A549 (cell line): ENCODE data around the gene OSBPL3. TPM values are rescaled to one million over a fixed set of nuclear protein-coding genes. Genes with fewer than 3 reads are reported as not detected.
A peak's percentile ranks its signal among the peaks of the same experiment; 100 is the strongest.

ENCODE experiments used
- ATAC-seq, 2 experiments: fragments of 200-7000 bp in 1 of 2; fragments of >200 bp in 1 of 2; cut with Nextera tagmentation in 1 of 2; cut with Tn5 transposase in 1 of 2; 3 replicates each; pipeline versions ENCODE4 v1.8.0 to v1.9.1; 2018 to 2020; ENCODE audit warnings: mild to moderate bottlenecking in 1 of 2, moderate library complexity in 1 of 2
- CTCF ChIA-PET: fragments of 300-600 bp; sonication (Branson Sonifier 250); formaldehyde crosslinking; extraction: SDS; loops from one replicate; lab custom pipeline; 2021; ENCODE audit warnings: antibody characterized with exemption, inconsistent platforms; lab: Yijun Ruan, JAX
- POLR2A ChIA-PET: fragments of 350-600 bp; formaldehyde crosslinking; extraction: SDS; loops from one replicate; lab custom pipeline; 2021; ENCODE audit warnings: antibody characterized with exemption, inconsistent platforms; lab: Yijun Ruan, JAX
- DNase-seq, 2 experiments: peaks; one replicate each; pipeline versions ENCODE4 v3.0.0 to v3.0.0-alpha.2; 2011 to 2016; ENCODE audit warnings: low read depth in 1 of 2, low spot score in 1 of 2
- FAIRE-seq: peaks from 2 replicates; lab custom pipeline; 2011; peaks lifted over from hg19 to GRCh38; lab: Jason Lieb, UNC
- H3K27ac ChIP-seq, 2 experiments: fragments of >200 bp; sonication (Bioruptor Twin); formaldehyde crosslinking; 3 replicates each; pipeline ENCODE4 v1.5.1; 2016 to 2017
- H3K4me1 ChIP-seq: fragments of >200 bp; sonication (Bioruptor Twin); formaldehyde crosslinking; 3 replicates; pipeline ENCODE4 v1.6.1; 2016
- H3K4me2 ChIP-seq: fragments of >200 bp; sonication (Bioruptor Twin); formaldehyde crosslinking; 3 replicates; pipeline ENCODE4 v1.6.1; 2016
- H3K4me3 ChIP-seq: fragments of >200 bp; sonication (Bioruptor Twin); formaldehyde crosslinking; 3 replicates; pipeline ENCODE4 v1.5.1; 2016
- H3K9me3 ChIP-seq: fragments of >200 bp; sonication (Bioruptor Twin); formaldehyde crosslinking; 3 replicates; pipeline ENCODE4 v1.6.1; 2016
- BHLHE40 ChIP-seq: IDR thresholded peaks from 2 replicates; pipeline ENCODE4 v1.6.1; 2012; ENCODE audit warnings: low read depth, low read length, inconsistent platforms
- CBX8 ChIP-seq: fragments of 200-600 bp; sonication (generic); IDR thresholded peaks from 2 replicates; pipeline ENCODE4 v1.6.1; 2016
- CEBPB ChIP-seq, 2 experiments: fragments of >200 bp in 1 of 2; sonication (Bioruptor Twin) in 1 of 2; formaldehyde crosslinking in 1 of 2; IDR thresholded peaks; 2 replicates each; pipeline ENCODE4 v1.6.1; 2012 to 2016
- CHD2 ChIP-seq: fragments of 150-350 bp; IDR thresholded peaks from 2 replicates; pipeline ENCODE4 v1.6.1; 2014; ENCODE audit warnings: low read length; ENCODE audit not compliant: partially characterized antibody
- EHMT2 ChIP-seq: fragments of 200-600 bp; sonication (generic); IDR thresholded peaks from 2 replicates; pipeline ENCODE4 v1.6.1; 2016; ENCODE audit warnings: antibody characterized with exemption, low read depth, mild to moderate bottlenecking, moderate library complexity
- ESRRA ChIP-seq: fragments of 150-350 bp; IDR thresholded peaks from 2 replicates; pipeline ENCODE4 v1.6.1; 2014; ENCODE audit warnings: mild to moderate bottlenecking, low read length, borderline replicate concordance
- HDAC2 ChIP-seq: fragments of 200-600 bp; sonication (generic); IDR thresholded peaks from 2 replicates; pipeline ENCODE4 v1.6.1; 2016
- HOXA7 ChIP-seq: fragments of 250-450 bp; sonication (Bioruptor Pico); IDR thresholded peaks from 2 replicates; pipeline ENCODE4 v1.5.0; 2020; ENCODE audit warnings: mild to moderate bottlenecking, moderate library complexity
- KDM5A ChIP-seq: fragments of 200-600 bp; sonication (generic); IDR thresholded peaks from 2 replicates; pipeline ENCODE4 v1.6.1; 2016; ENCODE audit warnings: antibody characterized with exemption, mild to moderate bottlenecking
- MAFK ChIP-seq: fragments of 450-650 bp; IDR thresholded peaks from 2 replicates; pipeline ENCODE4 v1.6.1; 2014; ENCODE audit not compliant: partially characterized antibody
- MAZ ChIP-seq: fragments of 150-350 bp; IDR thresholded peaks from 2 replicates; pipeline ENCODE4 v1.6.1; 2014; ENCODE audit warnings: antibody characterized with exemption, low read depth, low read length, borderline replicate concordance
- MYC ChIP-seq: IDR thresholded peaks from 2 replicates; pipeline ENCODE4 v1.6.1; 2012; ENCODE audit warnings: mild to moderate bottlenecking, inconsistent platforms, low read length, improper control_type of control experiment, borderline replicate concordance
- NR3C1 ChIP-seq: fragments of >200 bp; sonication (Bioruptor Twin); formaldehyde crosslinking; IDR thresholded peaks from 3 replicates; pipeline ENCODE4 v1.6.1; 2017
- POLR2AphosphoS2 ChIP-seq: conservative IDR thresholded peaks from 2 replicates; pipeline ENCODE4 v1.6.1; 2012; ENCODE audit warnings: low read length, improper control_type of control experiment, inconsistent platforms
- RAD21 ChIP-seq, 2 experiments: fragments of >200 bp in 1 of 2; sonication (Bioruptor Twin) in 1 of 2; formaldehyde crosslinking in 1 of 2; IDR thresholded peaks in 1 of 2; conservative IDR thresholded peaks in 1 of 2; 2 replicates in 1 of 2; 3 replicates in 1 of 2; pipeline ENCODE4 v1.6.1; 2012 to 2018; ENCODE audit warnings: inconsistent platforms in 1 of 2
- REST ChIP-seq: fragments of 200-600 bp; sonication (generic); IDR thresholded peaks from 2 replicates; pipeline ENCODE4 v1.6.1; 2016; ENCODE audit warnings: antibody characterized with exemption, mild to moderate bottlenecking, moderate library complexity
- RNF2 ChIP-seq: fragments of 200-600 bp; sonication (generic); IDR thresholded peaks from 2 replicates; pipeline ENCODE4 v1.6.1; 2016; ENCODE audit warnings: low read depth, mild to moderate bottlenecking, antibody characterized with exemption, moderate library complexity, borderline replicate concordance
- SMC3 ChIP-seq: fragments of >200 bp; sonication (Bioruptor Twin); formaldehyde crosslinking; IDR thresholded peaks from 3 replicates; pipeline ENCODE4 v1.6.1; 2018; ENCODE audit warnings: inconsistent platforms
- SREBF2 ChIP-seq: fragments of 450-650 bp; IDR thresholded peaks from 2 replicates; pipeline ENCODE4 v1.6.1; 2014; ENCODE audit warnings: mild to moderate bottlenecking, moderate library complexity
- WGBS: methylation state at CpG from one replicate; pipeline ENCODE4 v1.1.6; 2017; ENCODE audit errors: missing lambda C conversion rate; 5-methylcytosine and 5-hydroxymethylcytosine counted together
- polyA plus RNA-seq, 4 experiments: library from polyadenylated mRNA; depleted of rRNA in 3 of 4; stranded (reverse); fragments of >200 nt; fragmentation: RNase III in 1 of 4; extraction: RNeasy Plus Mini Kit Qiagen cat#74134 plus additional on column Dnase treatment in 1 of 4; gene quantifications; 2 replicates in 3 of 4; 3 replicates in 1 of 4; pipeline ENCODE4 v1.2.3, GENCODE V29; 2011 to 2017
- TF ChIP-seq, protein P1 (sequence below): IDR thresholded peaks from 2 replicates; pipeline ENCODE4 v1.6.1; 2012
- TF ChIP-seq, protein P2 (sequence below): fragments of >200 bp; sonication (Bioruptor Twin); formaldehyde crosslinking; IDR thresholded peaks from 3 replicates; pipeline ENCODE4 v1.5.1; 2016
- TF ChIP-seq, protein P3 (sequence below): fragments of >200 bp; sonication (Bioruptor Twin); formaldehyde crosslinking; IDR thresholded peaks from 2 replicates; pipeline ENCODE4 v1.6.1; 2016
- TF ChIP-seq, protein P4 (sequence below): IDR thresholded peaks from 2 replicates; pipeline ENCODE4 v1.6.1; 2012
- TF ChIP-seq, protein P5 (sequence below): fragments of 450-650 bp; IDR thresholded peaks from 2 replicates; pipeline ENCODE4 v1.6.1; 2014; ENCODE audit warnings: antibody characterized with exemption

The OSBPL3 gene
- polyA plus RNA-seq, 2 of the 4 experiments (the other 2 are of a cell fraction), result 10.9 to 17.4 TPM

- H3K9me3 ChIP-seq, result no peaks in the 10 kb centered on the region
- DNase-seq, result peak; percentile 81 to 91
- peak overlapping the region; percentile 92 for H3K4me2 ChIP-seq
- TF ChIP-seq, protein P1, sequence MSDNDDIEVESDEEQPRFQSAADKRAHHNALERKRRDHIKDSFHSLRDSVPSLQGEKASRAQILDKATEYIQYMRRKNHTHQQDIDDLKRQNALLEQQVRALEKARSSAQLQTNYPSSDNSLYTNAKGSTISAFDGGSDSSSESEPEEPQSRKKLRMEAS, result peak; percentile 73
- TF ChIP-seq CEBPB (IDR thresholded peaks at IDR 0.05) (peak in 1 of 2 experiments; percentile 57; a peak in 1 of 4 replicates), EHMT2 (no peak), SMC3 (peak; percentile 91), RAD21 (conservative IDR thresholded peaks at IDR 0.05 in 1 of 2, IDR thresholded peaks at IDR 0.05 in 1 of 2) (peak; percentile 93 to 94)
- TF ChIP-seq, protein P2, sequence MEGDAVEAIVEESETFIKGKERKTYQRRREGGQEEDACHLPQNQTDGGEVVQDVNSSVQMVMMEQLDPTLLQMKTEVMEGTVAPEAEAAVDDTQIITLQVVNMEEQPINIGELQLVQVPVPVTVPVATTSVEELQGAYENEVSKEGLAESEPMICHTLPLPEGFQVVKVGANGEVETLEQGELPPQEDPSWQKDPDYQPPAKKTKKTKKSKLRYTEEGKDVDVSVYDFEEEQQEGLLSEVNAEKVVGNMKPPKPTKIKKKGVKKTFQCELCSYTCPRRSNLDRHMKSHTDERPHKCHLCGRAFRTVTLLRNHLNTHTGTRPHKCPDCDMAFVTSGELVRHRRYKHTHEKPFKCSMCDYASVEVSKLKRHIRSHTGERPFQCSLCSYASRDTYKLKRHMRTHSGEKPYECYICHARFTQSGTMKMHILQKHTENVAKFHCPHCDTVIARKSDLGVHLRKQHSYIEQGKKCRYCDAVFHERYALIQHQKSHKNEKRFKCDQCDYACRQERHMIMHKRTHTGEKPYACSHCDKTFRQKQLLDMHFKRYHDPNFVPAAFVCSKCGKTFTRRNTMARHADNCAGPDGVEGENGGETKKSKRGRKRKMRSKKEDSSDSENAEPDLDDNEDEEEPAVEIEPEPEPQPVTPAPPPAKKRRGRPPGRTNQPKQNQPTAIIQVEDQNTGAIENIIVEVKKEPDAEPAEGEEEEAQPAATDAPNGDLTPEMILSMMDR, result peak; percentile 94
- TF ChIP-seq, all 56 proteins: peak for 5
- peak overlapping the region; percentile 26; the same call in 2 of the 3 replicates for H3K4me3 ChIP-seq
- peak overlapping the region; percentile 87 to 88 for H3K27ac ChIP-seq
- CTCF ChIA-PET, result interaction anchor here (0.6 to 5.0 kb wide), 40 partner anchors 9 to 1280 kb away, joined by 3 to 84 read pairs (median 4); partner anchors contain the start of gene OSBPL3
- peaks cover 44% of the 10 kb centered on the region for H3K4me1 ChIP-seq
- ATAC-seq (peak; percentile 86 to 87), FAIRE-seq (no peak)
- WGBS, result 13% methylated on average over 11 of the region's 11 CpGs
- POLR2A ChIA-PET, result interaction anchor here (0.6 to 2.9 kb wide), 3 partner anchors 73 to 273 kb away, joined by 3 to 32 read pairs (median 15); partner anchors contain the start of gene OSBPL3
Observed at GRCh38 chr7:24819916-24820689, 159.9 kb downstream of the OSBPL3 start.

- DNase-seq (no peak), FAIRE-seq (no peak), ATAC-seq (no peak)
- POLR2A ChIA-PET, result no interaction called here
- H3K4me1 ChIP-seq, result peaks cover 30% of the 10 kb centered on the region
- no peak overlapping the region for H3K27ac ChIP-seq
- WGBS, result 69% methylated on average over 4 of the region's 4 CpGs
- TF ChIP-seq BHLHE40, result no peak
- TF ChIP-seq CHD2, result no peak
- CTCF ChIA-PET, result interaction anchor here (0.9 to 12.7 kb wide), 4 partner anchors 16 to 277 kb away, joined by 3 to 280 read pairs (median 15); partner anchors contain the start of gene OSBPL3
- H3K4me2 ChIP-seq, result no peak overlapping the region
- no peak overlapping the region for H3K4me3 ChIP-seq
- no peaks in the 10 kb centered on the region for H3K9me3 ChIP-seq
Observed at GRCh38 chr7:24817339-24817738, 162.6 kb downstream of the OSBPL3 start.

DNA sequence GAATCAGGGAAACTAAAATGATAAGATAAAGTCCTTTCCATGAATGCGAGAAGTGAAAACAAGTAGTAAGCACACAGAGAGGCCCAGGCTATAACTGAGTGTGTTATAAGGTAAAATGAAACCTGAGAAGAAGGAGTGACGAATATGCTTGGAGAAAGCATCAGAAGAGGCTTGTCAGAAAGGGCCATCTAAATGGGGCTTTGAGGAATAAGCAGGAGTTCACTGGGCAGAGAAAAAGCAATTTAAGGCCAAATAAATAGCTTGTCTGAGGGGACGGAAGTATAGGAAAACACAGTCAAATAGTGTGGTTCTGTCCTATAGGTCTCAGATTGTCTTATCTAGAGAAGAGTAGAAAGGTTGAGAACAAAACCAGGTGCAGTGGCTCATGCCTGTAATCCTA is 163.1 kb downstream of the OSBPL3 start:
- Histone ChIP-seq H3K9me3 (no peaks in the 10 kb centered on the region), H3K4me1 (peaks cover 26% of the 10 kb centered on the region), H3K27ac (no peak overlapping the region), H3K4me2 (no peak overlapping the region), H3K4me3 (no peak overlapping the region)
- no peak for FAIRE-seq
- ATAC-seq, result no peak
- WGBS, result 85% methylated on average over 3 of the region's 3 CpGs
- no peak for DNase-seq
- CTCF ChIA-PET, result interaction anchor here (0.9 to 12.7 kb wide), 5 partner anchors 9 to 277 kb away, joined by 3 to 280 read pairs (median 13); partner anchors contain the start of gene OSBPL3
- POLR2A ChIA-PET, result no interaction called here
- TF ChIP-seq CBX8 (no peak), MAFK (no peak), RNF2 (no peak), POLR2AphosphoS2 (no peak), NR3C1 (no peak), SREBF2 (no peak), KDM5A (no peak), HOXA7 (CRISPR knock-in tag) (no peak), MYC (no peak), REST (no peak), MAZ (no peak), ESRRA (no peak), HDAC2 (no peak)
- TF ChIP-seq, protein P3, sequence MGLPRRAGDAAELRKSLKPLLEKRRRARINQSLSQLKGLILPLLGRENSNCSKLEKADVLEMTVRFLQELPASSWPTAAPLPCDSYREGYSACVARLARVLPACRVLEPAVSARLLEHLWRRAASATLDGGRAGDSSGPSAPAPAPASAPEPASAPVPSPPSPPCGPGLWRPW, result no peak
- TF ChIP-seq, protein P4, sequence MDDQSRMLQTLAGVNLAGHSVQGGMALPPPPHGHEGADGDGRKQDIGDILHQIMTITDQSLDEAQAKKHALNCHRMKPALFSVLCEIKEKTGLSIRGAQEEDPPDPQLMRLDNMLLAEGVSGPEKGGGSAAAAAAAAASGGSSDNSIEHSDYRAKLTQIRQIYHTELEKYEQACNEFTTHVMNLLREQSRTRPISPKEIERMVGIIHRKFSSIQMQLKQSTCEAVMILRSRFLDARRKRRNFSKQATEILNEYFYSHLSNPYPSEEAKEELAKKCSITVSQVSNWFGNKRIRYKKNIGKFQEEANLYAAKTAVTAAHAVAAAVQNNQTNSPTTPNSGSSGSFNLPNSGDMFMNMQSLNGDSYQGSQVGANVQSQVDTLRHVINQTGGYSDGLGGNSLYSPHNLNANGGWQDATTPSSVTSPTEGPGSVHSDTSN, result no peak
- TF ChIP-seq, protein P1, result no peak
- TF ChIP-seq, protein P5, sequence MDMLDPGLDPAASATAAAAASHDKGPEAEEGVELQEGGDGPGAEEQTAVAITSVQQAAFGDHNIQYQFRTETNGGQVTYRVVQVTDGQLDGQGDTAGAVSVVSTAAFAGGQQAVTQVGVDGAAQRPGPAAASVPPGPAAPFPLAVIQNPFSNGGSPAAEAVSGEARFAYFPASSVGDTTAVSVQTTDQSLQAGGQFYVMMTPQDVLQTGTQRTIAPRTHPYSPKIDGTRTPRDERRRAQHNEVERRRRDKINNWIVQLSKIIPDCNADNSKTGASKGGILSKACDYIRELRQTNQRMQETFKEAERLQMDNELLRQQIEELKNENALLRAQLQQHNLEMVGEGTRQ, result no peak
